Activated CD8-positive, alpha-beta memory T cell treated with anti-CD3 and anti-CD28 coated beads for 36 hours (primary cell): ENCODE results near the gene AP3B2. TPM values are rescaled to one million over a fixed set of nuclear protein-coding genes. Genes with fewer than 3 reads are reported as not detected.
"Not testable (repeated sequence)": the region's sequence is repeated elsewhere in the genome, so short reads cannot be mapped to it uniquely, and the experiment has no call there.

Source experiments
- CTCF ChIA-PET: fragments of 350-600 bp; sonication (Branson Sonifier 250); formaldehyde crosslinking; loops from one replicate; lab custom pipeline; 2021; ENCODE audit warnings: antibody characterized with exemption; lab: Charles Lee
- POLR2A ChIA-PET: fragments of 350-600 bp; sonication (Branson Sonifier 250); formaldehyde crosslinking; loops from one replicate; lab custom pipeline; 2021; ENCODE audit warnings: antibody characterized with exemption; lab: Charles Lee
- total RNA-seq, 2 experiments: library from RNA; stranded (reverse); gene quantifications; one replicate each; pipeline ENCODE4 v1.2.3, GENCODE V29; 2021

Gene AP3B2
- under 1 TPM; 0.44 to 0.53 TPM for total RNA-seq

GRCh38 chr15:82709421-82710207, at the start of gene AP3B2:
AP3B2 (minus strand) TSS chr15:82709875; CDS start chr15:82709706, 169 bp downstream.
- POLR2A ChIA-PET, result no interaction called here
- CTCF ChIA-PET, result interaction anchor here (1.0 kb wide), 1 partner anchor 29 kb away, joined by 3 read pairs; no protein-coding TSS in a partner anchor

- CTCF ChIA-PET, result interaction anchor here (1.3 to 2.0 kb wide), 3 partner anchors 14 to 260 kb away, joined by 3 to 4 read pairs (median 4); no protein-coding TSS in a partner anchor
- POLR2A ChIA-PET, result interaction anchor here (1.0 to 2.4 kb wide), 3 partner anchors 58 to 211 kb away, joined by 3 to 12 read pairs (median 11); partner anchors contain the start of gene RPS17
These were observed 41.6 kb upstream of the AP3B2 start for GRCh38 chr15:82751308-82751707.

DNA sequence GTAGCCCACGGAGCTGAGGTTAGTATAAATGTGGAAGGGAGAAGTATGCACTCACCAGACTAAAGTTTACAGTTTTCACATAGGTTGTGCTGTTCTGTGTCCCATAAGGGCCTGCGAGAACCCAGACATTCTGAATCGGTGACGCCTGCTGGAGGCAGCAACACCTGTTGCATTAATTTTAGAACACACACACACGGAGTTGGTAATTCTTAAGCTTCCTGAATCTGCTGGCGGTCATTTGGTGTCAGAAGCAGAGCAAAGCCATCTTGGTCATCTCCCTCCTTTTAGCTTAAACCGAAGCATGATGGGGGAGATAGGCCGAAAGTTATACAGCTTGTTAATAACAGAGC, 41.1 kb upstream of the AP3B2 start:
- ChIA-PET POLR2A (interaction anchor here (0.6 to 2.4 kb wide), 4 partner anchors 58 to 488 kb away, joined by 3 to 12 read pairs (median 7); partner anchors contain the start of genes EFL1, RPS17 and SAXO2), CTCF (interaction anchor here (1.4 to 2.0 kb wide), 4 partner anchors 14 to 211 kb away, joined by 4 to 6 read pairs (median 4); partner anchors contain the start of gene RPS17)

DNA sequence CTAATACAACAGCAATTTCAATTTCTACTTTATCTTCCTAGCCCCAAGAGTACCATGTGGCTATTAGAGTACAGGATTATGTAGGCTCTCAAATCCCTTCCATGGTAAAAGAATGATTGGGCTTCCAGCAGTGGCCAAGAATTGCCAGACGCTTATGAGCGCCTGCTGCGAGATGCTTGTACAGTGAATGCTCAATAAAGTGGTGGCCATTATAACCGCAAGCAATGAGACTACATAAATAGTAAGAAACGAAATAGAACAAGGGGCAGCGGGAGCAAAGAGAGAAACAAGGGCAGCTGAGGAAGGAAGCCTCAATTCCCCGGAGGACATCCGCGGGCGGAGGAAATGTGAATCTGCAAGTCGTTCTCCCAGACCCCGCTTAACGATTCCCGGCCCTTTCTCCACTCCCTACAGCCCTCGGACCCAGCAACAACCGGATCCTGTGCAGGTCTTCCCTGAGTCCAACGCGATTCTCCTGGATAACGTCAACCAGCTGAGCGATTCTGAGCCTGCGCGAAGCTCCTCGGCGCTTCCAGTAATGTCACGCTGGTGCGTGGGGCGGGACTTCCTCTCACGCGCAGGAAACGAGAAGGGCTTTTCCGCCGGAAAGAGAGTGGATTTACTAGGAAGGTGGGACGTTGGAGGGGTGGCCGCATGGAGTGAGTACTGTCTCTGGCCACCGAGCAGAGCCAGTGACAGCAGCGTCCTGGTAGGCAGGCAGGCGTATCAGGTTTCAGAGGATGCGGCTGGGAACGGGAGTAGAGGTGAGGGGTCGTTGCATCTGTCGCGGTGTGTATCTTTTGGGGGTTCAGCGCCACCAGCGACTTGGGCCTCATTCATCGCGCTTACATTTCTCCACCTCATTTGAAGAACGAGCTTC, 40.5 kb upstream of the AP3B2 start:
- CTCF ChIA-PET, result interaction anchor here (0.7 to 2.0 kb wide), 6 partner anchors 15 to 219 kb away, joined by 3 to 6 read pairs (median 4); partner anchors contain the start of gene RPS17
- POLR2A ChIA-PET, result interaction anchor here (0.6 to 2.4 kb wide), 6 partner anchors 9 to 487 kb away, joined by 3 to 12 read pairs (median 4); partner anchors contain the start of genes EFL1, RPS17 and SAXO2

DNA sequence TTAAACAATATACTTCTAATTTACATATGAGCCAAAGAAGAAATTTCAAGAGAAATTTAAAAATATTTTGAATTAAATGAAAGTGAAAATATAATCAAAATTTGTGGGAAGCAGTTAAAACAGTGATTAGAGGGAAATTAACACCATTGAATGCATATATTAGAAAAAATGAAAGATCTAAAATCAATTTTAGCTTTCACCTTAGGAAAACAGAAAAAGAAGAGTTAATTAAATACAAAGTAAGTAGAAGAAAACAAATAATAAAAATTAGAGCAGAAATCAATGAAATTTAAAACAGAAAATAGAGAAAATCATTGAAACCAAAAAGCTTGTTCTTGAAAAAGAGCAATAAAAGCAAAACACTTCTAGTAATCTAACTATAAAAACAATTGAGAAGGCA, 38.6 kb upstream of the AP3B2 start:
- CTCF ChIA-PET, result no interaction called here
- POLR2A ChIA-PET, result no interaction called here

- ChIA-PET CTCF (no interaction called here), POLR2A (no interaction called here)
These were observed 34.1 kb upstream of the AP3B2 start for GRCh38 chr15:82743810-82744209.

GRCh38 chr15:82742134-82742533, 32.5 kb upstream of the AP3B2 start:
- ChIA-PET CTCF (no interaction called here), POLR2A (no interaction called here)

DNA sequence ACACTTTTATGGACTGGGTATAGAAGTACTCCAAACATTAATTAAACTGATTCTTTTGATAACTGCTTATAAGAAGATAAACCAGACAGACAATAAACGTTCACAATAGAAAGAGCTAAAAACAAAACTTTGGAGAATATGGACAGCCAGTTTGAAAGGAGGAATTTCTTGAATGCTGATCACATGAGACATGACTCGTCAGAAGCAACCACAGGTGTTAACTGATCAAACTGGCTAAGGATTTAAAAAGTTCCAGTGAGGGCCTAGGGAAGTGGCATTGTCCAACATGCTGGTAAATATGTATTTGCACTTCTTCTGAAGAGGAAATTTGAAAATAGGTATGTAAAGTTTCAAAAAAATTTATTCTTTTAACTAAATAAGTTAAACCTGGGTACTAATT, 29.4 kb upstream of the AP3B2 start:
- CTCF ChIA-PET, result no interaction called here
- POLR2A ChIA-PET, result no interaction called here

DNA sequence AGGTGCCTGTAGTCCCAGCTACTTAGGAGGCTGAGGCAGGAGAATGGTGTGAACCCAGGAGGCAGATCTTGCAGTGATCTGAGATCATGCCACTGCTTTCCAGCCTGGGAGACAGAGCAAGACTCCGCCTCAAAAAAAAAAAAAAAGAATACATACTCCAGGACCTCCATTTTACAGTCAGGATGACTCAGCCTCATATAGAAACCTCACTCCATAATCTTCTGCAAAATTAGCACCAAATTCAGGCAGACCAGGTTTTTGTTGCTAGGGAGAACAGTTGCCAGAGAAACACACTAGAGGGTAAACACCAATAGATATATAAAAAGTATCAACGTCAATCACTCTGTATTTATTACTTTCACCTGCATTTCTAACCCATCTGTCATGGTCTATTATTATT, 28.3 kb upstream of the AP3B2 start:
- ChIA-PET POLR2A (no interaction called here), CTCF (no interaction called here)

GRCh38 chr15:82731527-82731926, 21.9 kb upstream of the AP3B2 start:
- ChIA-PET CTCF (interaction anchor here (1.4 kb wide), 1 partner anchor 269 kb away, joined by 3 read pairs; no protein-coding TSS in a partner anchor), POLR2A (interaction anchor here (0.6 to 1.2 kb wide), 3 partner anchors 73 to 80 kb away, joined by 3 to 11 read pairs (median 4); no protein-coding TSS in a partner anchor)

- CTCF ChIA-PET, result interaction anchor here (1.4 kb wide), 1 partner anchor 270 kb away, joined by 3 read pairs; no protein-coding TSS in a partner anchor
- POLR2A ChIA-PET, result no interaction called here
These were observed 20.4 kb upstream of the AP3B2 start for GRCh38 chr15:82730022-82730530.

DNA sequence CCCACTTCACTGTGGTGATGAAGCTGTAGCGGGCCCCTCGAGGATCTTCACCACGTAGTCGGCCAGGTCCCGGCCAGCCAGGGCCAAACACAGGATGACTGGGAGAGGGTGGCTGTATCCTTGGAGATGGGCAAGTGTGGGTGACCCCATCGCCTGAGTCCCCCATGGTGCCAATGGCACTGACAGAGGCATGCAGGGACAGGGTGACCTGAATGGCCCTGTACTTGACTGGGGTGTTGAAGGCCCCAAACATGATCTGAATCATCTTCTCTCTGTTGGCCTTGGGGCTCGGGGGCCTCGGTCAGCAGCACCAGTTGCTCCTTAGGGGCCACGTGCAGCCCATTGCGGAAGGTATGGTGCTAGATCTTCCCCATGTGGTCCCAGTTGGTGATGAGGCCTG, 17.1 kb upstream of the AP3B2 start:
- CTCF ChIA-PET, result no interaction called here
- POLR2A ChIA-PET, result no interaction called here

DNA sequence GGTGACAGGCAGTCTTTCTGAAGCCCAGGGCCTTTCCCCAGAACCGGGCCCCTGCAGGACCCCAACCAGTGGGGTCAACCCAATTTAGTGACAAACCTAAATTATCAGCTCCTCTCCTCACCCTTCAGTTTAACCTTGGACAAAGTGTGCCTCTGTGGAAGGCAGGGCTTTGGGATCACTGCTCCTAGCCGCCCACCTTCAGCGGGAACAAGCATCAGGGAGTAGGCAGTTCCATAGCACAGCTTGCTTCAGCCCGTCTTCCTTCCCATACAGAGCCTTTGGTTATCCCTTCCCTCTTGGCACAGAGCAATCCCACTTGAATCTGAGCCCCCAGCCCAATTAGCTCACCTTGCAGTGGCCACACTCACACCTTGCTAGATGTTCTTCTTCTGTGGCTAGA, 5.3 kb upstream of the AP3B2 start:
- CTCF ChIA-PET, result no interaction called here
- POLR2A ChIA-PET, result no interaction called here

- POLR2A ChIA-PET, result interaction anchor here (0.6 kb wide), 1 partner anchor 89 kb away, joined by 3 read pairs; no protein-coding TSS in a partner anchor
These were observed 4.3 kb upstream of the AP3B2 start for GRCh38 chr15:82714016-82714415.

DNA sequence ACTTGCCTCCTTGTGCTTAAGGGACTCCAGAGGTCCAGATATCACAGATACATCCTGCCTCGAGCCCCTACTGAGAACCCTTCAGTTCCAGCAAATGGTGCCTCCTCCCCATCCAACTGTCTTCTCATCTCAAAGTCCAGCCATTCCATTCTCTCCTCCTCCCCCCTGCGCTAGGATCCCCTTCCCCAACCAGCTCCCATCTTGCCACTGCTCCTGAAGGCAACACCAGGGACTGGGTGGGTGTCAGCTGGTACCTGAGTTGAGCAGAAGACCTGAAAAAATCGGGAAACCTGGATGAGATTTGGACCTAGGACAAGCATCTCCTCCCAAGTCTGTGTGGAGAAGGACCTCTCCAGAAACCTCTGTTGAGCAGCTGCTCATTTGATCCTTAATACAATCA, 2.4 kb upstream of the AP3B2 start:
- CTCF ChIA-PET, result interaction anchor here (1.4 kb wide), 1 partner anchor 38 kb away, joined by 4 read pairs; no protein-coding TSS in a partner anchor
- POLR2A ChIA-PET, result no interaction called here

More at GRCh38 chr15:82714016-82714415, 4.3 kb upstream of the AP3B2 start:
- CTCF ChIA-PET, result no interaction called here

DNA sequence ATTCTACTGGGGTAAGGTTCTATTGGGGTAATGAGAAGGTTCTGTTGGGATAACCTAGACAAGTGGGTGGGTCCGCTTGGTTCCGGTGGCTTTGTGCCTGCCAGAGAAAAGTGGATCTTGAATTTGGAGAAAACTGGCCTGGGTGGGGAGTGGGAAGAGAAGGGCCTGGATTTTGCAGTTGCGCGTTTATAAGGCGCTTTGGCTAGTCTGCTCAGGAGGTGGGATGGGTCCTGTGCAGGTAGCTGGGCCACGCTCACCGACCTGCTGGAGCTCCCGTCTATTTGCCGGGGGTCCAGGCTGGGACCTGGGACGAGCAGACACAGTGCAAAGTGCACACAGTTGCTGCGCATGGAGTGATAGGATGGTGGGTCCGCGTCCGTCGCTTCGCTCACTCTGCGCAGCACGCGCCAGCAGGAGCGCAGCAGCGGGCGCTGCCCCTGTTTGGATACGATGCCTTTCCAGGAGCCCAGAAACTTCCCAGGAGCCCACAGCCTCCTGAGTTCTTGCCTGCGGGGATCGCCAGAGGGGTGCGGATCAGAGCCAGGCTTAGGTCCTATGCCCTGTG, 1.3 kb upstream of the AP3B2 start:
- CTCF ChIA-PET, result interaction anchor here (1.0 to 1.4 kb wide), 2 partner anchors 32 to 39 kb away, joined by 3 to 4 read pairs; no protein-coding TSS in a partner anchor
- POLR2A ChIA-PET, result no interaction called here

DNA sequence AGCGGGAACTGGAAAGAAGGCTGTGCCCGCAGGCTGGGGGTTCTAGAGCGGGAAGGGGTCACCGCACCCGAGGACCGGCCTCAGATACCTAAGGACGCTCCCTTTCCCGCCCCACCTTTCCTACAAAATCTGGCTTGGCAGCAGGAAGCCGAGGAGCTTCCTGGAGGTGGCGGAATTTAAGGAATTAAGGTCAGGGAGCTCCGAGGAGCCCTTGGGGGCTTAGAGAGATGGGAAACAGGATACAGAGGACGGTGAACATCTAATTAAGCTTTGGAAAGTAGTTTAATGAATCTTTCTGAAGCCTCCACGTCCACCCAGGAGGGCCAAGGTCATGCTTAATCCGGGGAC, 507 bp upstream of the AP3B2 start:
- CTCF ChIA-PET, result interaction anchor here (1.0 kb wide), 1 partner anchor 33 kb away, joined by 3 read pairs; no protein-coding TSS in a partner anchor

GRCh38 chr15:82709081-82709420, 624 bp downstream of the AP3B2 start:
- ChIA-PET POLR2A (no interaction called here), CTCF (interaction anchor here (1.0 kb wide), 1 partner anchor 28 kb away, joined by 3 read pairs; no protein-coding TSS in a partner anchor)

More for the DNA sequence above, 507 bp upstream of the AP3B2 start:
- POLR2A ChIA-PET, result no interaction called here

GRCh38 chr15:82705856-82706255, 3.8 kb downstream of the AP3B2 start:
- POLR2A ChIA-PET, result not testable (repeated sequence)

More at GRCh38 chr15:82705856-82706255, 3.8 kb downstream of the AP3B2 start:
- CTCF ChIA-PET, result not testable (repeated sequence)
